SK-N-SH (cell line): ENCODE measurements around the gene DCST1. TPM values are rescaled to one million over a fixed set of nuclear protein-coding genes. Genes with fewer than 3 reads are reported as not detected.

Source experiments
- CTCF ChIA-PET: fragments of 300-600, 350-600 bp; formaldehyde crosslinking; extraction: SDS; loops from one replicate; lab custom pipeline; 2021; lab: Yijun Ruan, JAX
- POLR2A ChIA-PET: fragments of 350-600 bp; sonication (Branson Sonifier 250); formaldehyde crosslinking; extraction: SDS; loops from one replicate; lab custom pipeline; 2020; ENCODE audit warnings: antibody characterized with exemption, inconsistent platforms; lab: Yijun Ruan, JAX
- DNase-seq: peaks from one replicate; pipeline ENCODE4 v3.0.0; 2012
- H2AFZ ChIP-seq: fragments of 200-600 bp; sonication (generic); 2 replicates; pipeline ENCODE4 v1.8.1; 2016; ENCODE audit warnings: antibody characterized with exemption, mild to moderate bottlenecking, low read depth
- H3F3A ChIP-seq: fragments of 200-600 bp; sonication (generic); replicated peaks from 2 replicates; pipeline ENCODE3; 2016; ENCODE audit warnings: antibody characterized with exemption, mild to moderate bottlenecking; ENCODE audit not compliant: insufficient read depth
- H3K27ac ChIP-seq, 2 experiments: fragments of 200-500 bp in 1 of 2; fragments of 200-600 bp in 1 of 2; sonication (Bioruptor generic) in 1 of 2; sonication (generic), shearing (Covaris generic) in 1 of 2; 2 replicates each; pipeline versions ENCODE4 v1.5.1 to v1.6.1; 2014 to 2016; ENCODE audit warnings: low read depth in 2 of 2, inconsistent platforms in 1 of 2, low read length in 1 of 2, mild to moderate bottlenecking in 1 of 2, mixed read lengths in 1 of 2
- H3K27me3 ChIP-seq: fragments of 200-600 bp; sonication (generic), shearing (Covaris generic); 2 replicates; pipeline ENCODE4 v1.6.1; 2016; ENCODE audit warnings: mixed run types; ENCODE audit not compliant: insufficient read depth
- H3K36me3 ChIP-seq, 2 experiments: fragments of 200-500 bp in 1 of 2; fragments of 200-600 bp in 1 of 2; sonication (Bioruptor generic) in 1 of 2; sonication (generic) in 1 of 2; replicated peaks in 1 of 2; 2 replicates each; pipeline versions ENCODE3 to v1.5.1; 2014 to 2016; ENCODE audit warnings: low read length in 1 of 2, mild to moderate bottlenecking in 1 of 2; ENCODE audit not compliant: insufficient read depth in 2 of 2, control insufficient read depth in 1 of 2
- H3K4me1 ChIP-seq, 2 experiments: fragments of 200-500 bp in 1 of 2; fragments of 200-600 bp in 1 of 2; sonication (Bioruptor generic) in 1 of 2; sonication (generic), shearing (Covaris generic) in 1 of 2; 2 replicates each; pipeline versions ENCODE4 v1.5.1 to v1.6.1; 2014 to 2016; ENCODE audit warnings: low read depth in 1 of 2, low read length in 1 of 2, mixed run types in 1 of 2; ENCODE audit not compliant: insufficient read depth in 2 of 2, control insufficient read depth in 1 of 2
- H3K4me2 ChIP-seq: fragments of 200-600 bp; sonication (generic), shearing (Covaris generic); 2 replicates; pipeline ENCODE4 v1.6.1; 2017; ENCODE audit warnings: mixed run types
- H3K4me3 ChIP-seq, 2 experiments: fragments of 200-500 bp in 1 of 2; fragments of 200-600 bp in 1 of 2; sonication (Bioruptor generic) in 1 of 2; sonication (generic), shearing (Covaris generic) in 1 of 2; 2 replicates each; pipeline versions ENCODE4 v1.5.1 to v1.8.1; 2014 to 2016; ENCODE audit warnings: low read depth in 2 of 2, inconsistent platforms in 1 of 2, low read length in 1 of 2, mild to moderate bottlenecking in 1 of 2, mixed read lengths in 1 of 2, moderate library complexity in 1 of 2
- H3K79me2 ChIP-seq: fragments of 200-600 bp; sonication (generic); 2 replicates; pipeline ENCODE4 v1.8.1; 2017; ENCODE audit warnings: mild to moderate bottlenecking; ENCODE audit not compliant: insufficient read depth
- H3K9ac ChIP-seq: fragments of 200-600 bp; sonication (generic); 2 replicates; pipeline ENCODE4 v1.6.1; 2017; ENCODE audit warnings: mixed run types
- H3K9me2 ChIP-seq: fragments of 200-600 bp; sonication (generic); 2 replicates; pipeline ENCODE4 v1.6.1; 2017; ENCODE audit warnings: mixed run types
- H3K9me3 ChIP-seq: fragments of 200-600 bp; sonication (generic); 2 replicates; pipeline ENCODE4 v1.6.1; 2017; ENCODE audit warnings: mixed run types, mild to moderate bottlenecking, moderate library complexity
- H4K20me1 ChIP-seq: fragments of 200-600 bp; sonication (generic); 2 replicates; pipeline ENCODE4 v1.6.1; 2017; ENCODE audit warnings: mild to moderate bottlenecking, mixed run types; ENCODE audit not compliant: insufficient read depth
- CHD2 ChIP-seq: fragments of 150-350 bp; IDR thresholded peaks from 2 replicates; pipeline ENCODE4 v1.6.1; 2018; ENCODE audit warnings: low read length; ENCODE audit not compliant: partially characterized antibody
- ELF1 ChIP-seq: IDR thresholded peaks from 2 replicates; pipeline ENCODE4 v1.4.0; 2012
- EP300 ChIP-seq, 2 experiments: IDR thresholded peaks; 2 replicates each; pipeline versions ENCODE4 v1.4.0 to v1.6.1; 2012; ENCODE audit warnings: borderline replicate concordance in 1 of 2, low read depth in 1 of 2, low read length in 1 of 2
- EZH2phosphoT487 ChIP-seq: fragments of 200-600 bp; sonication (generic); IDR thresholded peaks from 2 replicates; pipeline ENCODE4 v1.6.1; 2017; ENCODE audit warnings: low read depth, mixed run types, mild to moderate bottlenecking, antibody characterized with exemption, moderate library complexity, borderline replicate concordance
- FOSL2 ChIP-seq: IDR thresholded peaks from 2 replicates; pipeline ENCODE4 v1.4.0; 2012; ENCODE audit warnings: low read depth, mild to moderate bottlenecking, moderate library complexity, borderline replicate concordance
- IRF3 ChIP-seq: fragments of 150-350 bp; IDR thresholded peaks from 2 replicates; pipeline ENCODE4 v1.6.1; 2016; ENCODE audit warnings: mild to moderate bottlenecking, low read depth, low read length
- JUND ChIP-seq: IDR thresholded peaks from 2 replicates; pipeline ENCODE4 v1.4.0; 2012
- MEF2A ChIP-seq: IDR thresholded peaks from 2 replicates; pipeline ENCODE4 v1.4.0; 2012; ENCODE audit warnings: low read depth, borderline replicate concordance
- MXI1 ChIP-seq: IDR thresholded peaks from 2 replicates; pipeline ENCODE4 v1.6.1; 2012; ENCODE audit warnings: mild to moderate bottlenecking, low read depth, low read length, improper control_type of control experiment
- NRF1 ChIP-seq: IDR thresholded peaks from 2 replicates; pipeline ENCODE4 v1.6.1; 2012; ENCODE audit warnings: low read depth, mild to moderate bottlenecking, low read length
- RFX5 ChIP-seq: IDR thresholded peaks from 2 replicates; pipeline ENCODE4 v1.6.1; 2012; ENCODE audit warnings: mild to moderate bottlenecking, improper control_type of control experiment, low read length
- RXRA ChIP-seq: IDR thresholded peaks from 2 replicates; pipeline ENCODE4 v1.4.0; 2012; ENCODE audit warnings: low read depth, mild to moderate bottlenecking, borderline replicate concordance
- SIN3A ChIP-seq: IDR thresholded peaks from 2 replicates; pipeline ENCODE4 v1.6.1; 2012; ENCODE audit warnings: low read depth, mild to moderate bottlenecking, low read length, moderate library complexity, borderline replicate concordance
- TEAD4 ChIP-seq: IDR thresholded peaks from 2 replicates; pipeline ENCODE4 v1.4.0; 2012; ENCODE audit warnings: mild to moderate bottlenecking, borderline replicate concordance; ENCODE audit not compliant: insufficient read depth
- USF2 ChIP-seq: fragments of 150-350 bp; IDR thresholded peaks from 2 replicates; pipeline ENCODE4 v1.6.1; 2017; ENCODE audit warnings: antibody characterized with exemption, low read length, low read depth, borderline replicate concordance
- YY1 ChIP-seq: IDR thresholded peaks from 2 replicates; pipeline ENCODE4 v1.4.0; 2012; ENCODE audit warnings: low read depth, mild to moderate bottlenecking
- ZBTB33 ChIP-seq: IDR thresholded peaks from 2 replicates; pipeline ENCODE4 v1.4.0; 2012; ENCODE audit warnings: low read depth, borderline replicate concordance
- WGBS: methylation state at CpG from one replicate; pipeline ENCODE4 v1.1.6; 2017; ENCODE audit warnings: low lambda C conversion rate; 5-methylcytosine and 5-hydroxymethylcytosine counted together
- polyA plus RNA-seq, 3 experiments: library from polyadenylated mRNA; depleted of rRNA; stranded (reverse); fragments of >200 nt; gene quantifications; 2 replicates each; pipeline ENCODE4 v1.2.3, GENCODE V29; 2012
- TF ChIP-seq, protein P1 (sequence below): IDR thresholded peaks from 2 replicates; pipeline ENCODE4; 2012
- TF ChIP-seq, protein P2 (sequence below): fragments of 200-600 bp; sonication (generic); IDR thresholded peaks from 2 replicates; pipeline ENCODE4 v1.6.1; 2017; ENCODE audit warnings: antibody characterized with exemption, mild to moderate bottlenecking, moderate library complexity

Gene DCST1
- polyA plus RNA-seq, 1 of the 3 experiments (the other 2 are of a cell fraction) = not detected

GRCh38 chr1:155062151-155062686, 28.6 kb downstream of the DCST1 start:
- peaks cover 0 to 18% of the 10 kb centered on the region in 2 experiments for H3K36me3 ChIP-seq
- POLR2A ChIA-PET = no interaction called here
- no peak overlapping the region for H3K9ac ChIP-seq
- H3F3A ChIP-seq = peaks cover 9% of the 10 kb centered on the region
- TF ChIP-seq RFX5 = no peak
- TF ChIP-seq CHD2 = no peak
- TF ChIP-seq RXRA = no peak
- TF ChIP-seq SIN3A = no peak
- TF ChIP-seq ELF1 = no peak
- no peak for TF ChIP-seq NRF1
- no peaks in the 10 kb centered on the region for H4K20me1 ChIP-seq
- H3K27ac ChIP-seq = no peak overlapping the region
- CTCF ChIA-PET = interaction anchor here (0.6 to 29.9 kb wide), 42 partner anchors 8 to 317 kb away, joined by 3 to 573 read pairs (median 6); partner anchors contain the start of genes ADAM15, DCST1, DCST2 and EFNA3
- WGBS = 83% methylated on average over 22 of the region's 29 CpGs
- no peaks in the 10 kb centered on the region for H3K9me2 ChIP-seq
- no peaks in the 10 kb centered on the region for H3K27me3 ChIP-seq
- peaks cover 22% of the 10 kb centered on the region for H3K79me2 ChIP-seq
- DNase-seq = peak; percentile 59
- peaks cover 0 to 25% of the 10 kb centered on the region in 2 experiments; a peak in 2 of 4 replicates for H3K4me1 ChIP-seq
- H3K4me2 ChIP-seq = no peak overlapping the region
- H2AFZ ChIP-seq = no peak overlapping the region
- no peaks in the 10 kb centered on the region for H3K9me3 ChIP-seq
- no peak overlapping the region for H3K4me3 ChIP-seq

- H2AFZ ChIP-seq = peak overlapping the region; percentile 83; the same call in 1 of the 2 replicates
- H3K4me2 ChIP-seq = peak overlapping the region; percentile 88; the same call in 1 of the 2 replicates
- ChIA-PET POLR2A (interaction anchor here (0.8 kb wide), 1 partner anchor 9 kb away, joined by 4 read pairs; no protein-coding TSS in a partner anchor), CTCF (interaction anchor here (0.6 to 29.9 kb wide), 10 partner anchors 15 to 110 kb away, joined by 3 to 573 read pairs (median 10); partner anchors contain the start of genes ADAM15, DCST1, DCST2 and EFNA3)
- H3K9me2 ChIP-seq = no peaks in the 10 kb centered on the region
- H3K9me3 ChIP-seq = no peaks in the 10 kb centered on the region
- no peaks in the 10 kb centered on the region for H4K20me1 ChIP-seq
- H3K36me3 ChIP-seq = peaks cover 0 to 11% of the 10 kb centered on the region in 2 experiments
- peaks cover 0 to 25% of the 10 kb centered on the region in 2 experiments; a peak in 2 of 4 replicates for H3K4me1 ChIP-seq
- TF ChIP-seq, protein P1, sequence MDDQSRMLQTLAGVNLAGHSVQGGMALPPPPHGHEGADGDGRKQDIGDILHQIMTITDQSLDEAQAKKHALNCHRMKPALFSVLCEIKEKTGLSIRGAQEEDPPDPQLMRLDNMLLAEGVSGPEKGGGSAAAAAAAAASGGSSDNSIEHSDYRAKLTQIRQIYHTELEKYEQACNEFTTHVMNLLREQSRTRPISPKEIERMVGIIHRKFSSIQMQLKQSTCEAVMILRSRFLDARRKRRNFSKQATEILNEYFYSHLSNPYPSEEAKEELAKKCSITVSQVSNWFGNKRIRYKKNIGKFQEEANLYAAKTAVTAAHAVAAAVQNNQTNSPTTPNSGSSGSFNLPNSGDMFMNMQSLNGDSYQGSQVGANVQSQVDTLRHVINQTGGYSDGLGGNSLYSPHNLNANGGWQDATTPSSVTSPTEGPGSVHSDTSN = no peak
- TF ChIP-seq EZH2phosphoT487 = no peak
- TF ChIP-seq IRF3 = no peak
- TF ChIP-seq USF2 = no peak
- TF ChIP-seq YY1 = no peak
- TF ChIP-seq, protein P2, sequence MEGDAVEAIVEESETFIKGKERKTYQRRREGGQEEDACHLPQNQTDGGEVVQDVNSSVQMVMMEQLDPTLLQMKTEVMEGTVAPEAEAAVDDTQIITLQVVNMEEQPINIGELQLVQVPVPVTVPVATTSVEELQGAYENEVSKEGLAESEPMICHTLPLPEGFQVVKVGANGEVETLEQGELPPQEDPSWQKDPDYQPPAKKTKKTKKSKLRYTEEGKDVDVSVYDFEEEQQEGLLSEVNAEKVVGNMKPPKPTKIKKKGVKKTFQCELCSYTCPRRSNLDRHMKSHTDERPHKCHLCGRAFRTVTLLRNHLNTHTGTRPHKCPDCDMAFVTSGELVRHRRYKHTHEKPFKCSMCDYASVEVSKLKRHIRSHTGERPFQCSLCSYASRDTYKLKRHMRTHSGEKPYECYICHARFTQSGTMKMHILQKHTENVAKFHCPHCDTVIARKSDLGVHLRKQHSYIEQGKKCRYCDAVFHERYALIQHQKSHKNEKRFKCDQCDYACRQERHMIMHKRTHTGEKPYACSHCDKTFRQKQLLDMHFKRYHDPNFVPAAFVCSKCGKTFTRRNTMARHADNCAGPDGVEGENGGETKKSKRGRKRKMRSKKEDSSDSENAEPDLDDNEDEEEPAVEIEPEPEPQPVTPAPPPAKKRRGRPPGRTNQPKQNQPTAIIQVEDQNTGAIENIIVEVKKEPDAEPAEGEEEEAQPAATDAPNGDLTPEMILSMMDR = no peak
- TF ChIP-seq FOSL2 = no peak
- TF ChIP-seq EP300 (IDR thresholded peaks at IDR 0.05; ENCODE audit: borderline replicate concordance in 1 of 2, low read depth in 1 of 2, low read length in 1 of 2) = no peak
- no peak for TF ChIP-seq TEAD4
- TF ChIP-seq MEF2A = no peak
- TF ChIP-seq MXI1 = no peak
- TF ChIP-seq JUND = no peak
- TF ChIP-seq ZBTB33 = no peak
- DNase-seq = peak; percentile 47
- peak overlapping the region in 1 of 2 experiments; percentile 92; a peak in 1 of 4 replicates for H3K4me3 ChIP-seq
- peaks cover 22% of the 10 kb centered on the region for H3K79me2 ChIP-seq
- H3F3A ChIP-seq = peaks cover 9% of the 10 kb centered on the region
- H3K27ac ChIP-seq = no peak overlapping the region
- no peak overlapping the region for H3K9ac ChIP-seq
- 67% methylated on average over 42 of the region's 46 CpGs for WGBS
- H3K27me3 ChIP-seq = no peaks in the 10 kb centered on the region
Observed at GRCh38 chr1:155062702-155063411, 29.2 kb downstream of the DCST1 start.
